Neuronal stem cell (in vitro differentiated cells): ENCODE measurements around the gene TEX19.

ENCODE experiments used
- DNase-seq: peaks from one replicate; pipeline ENCODE4 v3.0.0-alpha.2; 2013; ENCODE audit warnings: low spot score
- H2AFZ ChIP-seq: one replicate; pipeline ENCODE4 v1.6.1; 2013; ENCODE audit warnings: mild to moderate bottlenecking, low read length, inconsistent platforms
- H2AK5ac ChIP-seq: 2 replicates; pipeline ENCODE4 v1.6.1; 2013; ENCODE audit warnings: low read depth, mild to moderate bottlenecking, inconsistent platforms, low read length, moderate library complexity, mixed read lengths
- H2BK120ac ChIP-seq: 2 replicates; pipeline ENCODE4 v1.6.1; 2013; ENCODE audit warnings: low read depth, mild to moderate bottlenecking, inconsistent platforms, low read length, moderate library complexity, mixed read lengths
- H2BK12ac ChIP-seq: one replicate; pipeline ENCODE4 v1.6.1; 2013; ENCODE audit warnings: low read length, inconsistent platforms
- H2BK15ac ChIP-seq: 2 replicates; pipeline ENCODE4 v1.6.1; 2013; ENCODE audit warnings: mild to moderate bottlenecking, low read length, inconsistent platforms, mixed read lengths
- H2BK5ac ChIP-seq: one replicate; pipeline ENCODE4 v1.6.1; 2013; ENCODE audit warnings: inconsistent platforms, mild to moderate bottlenecking, low read length, moderate library complexity
- H3K14ac ChIP-seq: one replicate; pipeline ENCODE4 v1.6.1; 2013; ENCODE audit warnings: low read length, inconsistent platforms
- H3K18ac ChIP-seq: 2 replicates; pipeline ENCODE4 v1.6.1; 2013; ENCODE audit warnings: low read length, inconsistent platforms
- H3K23ac ChIP-seq: 2 replicates; pipeline ENCODE4 v1.6.1; 2013; ENCODE audit warnings: low read depth, mild to moderate bottlenecking, mixed read lengths, low read length, inconsistent platforms; ENCODE audit not compliant: poor library complexity
- H3K27ac ChIP-seq: replicated peaks from 3 replicates; pipeline ENCODE4 v1.5.1; 2013; ENCODE audit warnings: low read length, inconsistent platforms
- H3K27me3 ChIP-seq, 3 experiments: 2 replicates each; pipeline ENCODE4 v1.6.1; 2013; ENCODE audit warnings: low read length in 3 of 3, mild to moderate bottlenecking in 2 of 3, inconsistent platforms in 1 of 3, low read depth in 1 of 3, mixed read lengths in 1 of 3, moderate library complexity in 1 of 3; ENCODE audit not compliant: control insufficient read depth in 3 of 3, insufficient read depth in 3 of 3
- H3K36me3 ChIP-seq, 2 donors: replicated peaks in 1 of 2; 2 replicates each; pipeline ENCODE4 v1.6.1; 2013; ENCODE audit warnings: low read length in 2 of 2; ENCODE audit not compliant: control insufficient read depth in 2 of 2, insufficient read depth in 2 of 2
- H3K4ac ChIP-seq: 2 replicates; pipeline ENCODE4 v1.6.1; 2013; ENCODE audit warnings: inconsistent platforms, mild to moderate bottlenecking, low read length, moderate library complexity
- H3K4me1 ChIP-seq, 2 donors: 1 replicate in 1 of 2; 2 replicates in 1 of 2; pipeline ENCODE4 v1.6.1; 2013; ENCODE audit warnings: low read length in 2 of 2, low read depth in 1 of 2; ENCODE audit not compliant: control insufficient read depth in 2 of 2, insufficient read depth in 1 of 2
- H3K4me2 ChIP-seq: one replicate; pipeline ENCODE4 v1.6.1; 2013; ENCODE audit warnings: mild to moderate bottlenecking, low read length, inconsistent platforms; ENCODE audit not compliant: insufficient read depth, poor library complexity, severe bottlenecking
- H3K4me3 ChIP-seq, 2 donors: 2 replicates each; pipeline ENCODE4 v1.5.1; 2013; ENCODE audit warnings: low read length in 2 of 2, mild to moderate bottlenecking in 2 of 2, inconsistent platforms in 1 of 2, moderate library complexity in 1 of 2
- H3K79me1 ChIP-seq: one replicate; pipeline ENCODE4 v1.6.1; 2013; ENCODE audit warnings: low read depth, mild to moderate bottlenecking, inconsistent platforms, low read length, moderate library complexity
- H3K9ac ChIP-seq: one replicate; pipeline ENCODE4 v1.6.1; 2013; ENCODE audit warnings: mild to moderate bottlenecking, low read depth, low read length, inconsistent platforms; ENCODE audit not compliant: poor library complexity
- H3K9me3 ChIP-seq, 2 donors: replicated peaks in 1 of 2; 2 replicates each; pipeline versions ENCODE3 to v1.6.1; 2013; ENCODE audit warnings: low read length in 2 of 2, mild to moderate bottlenecking in 2 of 2, inconsistent platforms in 1 of 2, low read depth in 1 of 2, mixed read lengths in 1 of 2, moderate library complexity in 1 of 2; ENCODE audit not compliant: control insufficient read depth in 2 of 2, insufficient read depth in 1 of 2
- H4K8ac ChIP-seq: one replicate; pipeline ENCODE4 v1.6.1; 2013; ENCODE audit warnings: low read depth, mild to moderate bottlenecking, inconsistent platforms, low read length, moderate library complexity
- H4K91ac ChIP-seq: one replicate; pipeline ENCODE4 v1.6.1; 2013; ENCODE audit warnings: low read length, low read depth, mild to moderate bottlenecking, inconsistent platforms; ENCODE audit not compliant: poor library complexity
- WGBS, 2 donors: extraction: QIAGEN DNeasy Blood & Tissue Kit; methylation state at CpG; one replicate each; pipeline ENCODE4 v1.1.7; 2013; ENCODE audit warnings: missing lambda C conversion rate in 2 of 2, mixed read lengths in 1 of 2; ENCODE audit not compliant: insufficient read length in 2 of 2, insufficient replicate concordance in 1 of 2; ENCODE audit errors: extremely low coverage in 2 of 2; 5-methylcytosine and 5-hydroxymethylcytosine counted together

TEX19 gene

GRCh38 chr17:82390860-82391435 lies 31.9 kb downstream of the TEX19 start:
- Histone ChIP-seq H3K36me3 (peaks cover 4 to 29% of the 10 kb centered on the region in 2 donors), H2BK15ac (no peak overlapping the region), H3K4me1 (peaks cover 4 to 5% of the 10 kb centered on the region in 2 donors), H3K27ac (no peak overlapping the region), H4K8ac (no peak overlapping the region), H2AFZ (no peak overlapping the region), H3K23ac (no peak overlapping the region), H3K27me3 (no peaks in the 10 kb centered on the region), H3K79me1 (no peaks in the 10 kb centered on the region), H3K18ac (no peak overlapping the region), H3K4ac (no peak overlapping the region), H2BK120ac (no peak overlapping the region), H2BK12ac (no peak overlapping the region), H3K4me3 (no peak overlapping the region), H4K91ac (no peak overlapping the region), H2BK5ac (no peak overlapping the region), H2AK5ac (no peak overlapping the region), H3K4me2 (no peak overlapping the region), H3K9ac (no peak overlapping the region), H3K14ac (no peak overlapping the region), H3K9me3 (no peaks in the 10 kb centered on the region)
- WGBS, 2 donors, result no CpG with 5 or more reads among the region's 13 CpGs
- no peak for DNase-seq

- H3K9me3 ChIP-seq, result no peaks in the 10 kb centered on the region
- H3K27me3 ChIP-seq, result no peaks in the 10 kb centered on the region
- no peak overlapping the region for H2AFZ ChIP-seq
- H3K79me1 ChIP-seq, result no peaks in the 10 kb centered on the region
- no peak overlapping the region for H3K4ac ChIP-seq
- WGBS, 2 donors, result no CpG with 5 or more reads among the region's 23 CpGs
- no peak overlapping the region for H3K18ac ChIP-seq
- H3K23ac ChIP-seq, result no peak overlapping the region
- no peak overlapping the region for H2BK12ac ChIP-seq
- no peak overlapping the region for H2AK5ac ChIP-seq
- no peak overlapping the region for H2BK5ac ChIP-seq
- peaks cover 4 to 29% of the 10 kb centered on the region in 2 donors for H3K36me3 ChIP-seq
- DNase-seq, result no peak
- H3K27ac ChIP-seq, result no peak overlapping the region
- no peak overlapping the region for H3K14ac ChIP-seq
- H3K9ac ChIP-seq, result no peak overlapping the region
- no peak overlapping the region for H3K4me2 ChIP-seq
- H3K4me3 ChIP-seq, result no peak overlapping the region
- H3K4me1 ChIP-seq, result peaks cover 0 to 1% of the 10 kb centered on the region in 2 donors
- no peak overlapping the region for H2BK120ac ChIP-seq
- no peak overlapping the region for H4K8ac ChIP-seq
- no peak overlapping the region for H4K91ac ChIP-seq
- H2BK15ac ChIP-seq, result no peak overlapping the region
Observed at GRCh38 chr17:82391496-82392066, 32.5 kb downstream of the TEX19 start.

GRCh38 chr17:82392209-82392920 lies 33.3 kb downstream of the TEX19 start:
- Histone ChIP-seq H3K4me2 (no peak overlapping the region), H4K8ac (no peak overlapping the region), H3K9ac (no peak overlapping the region), H2BK15ac (no peak overlapping the region), H2AK5ac (no peak overlapping the region), H3K4ac (no peak overlapping the region), H2BK12ac (no peak overlapping the region), H3K9me3 (no peaks in the 10 kb centered on the region), H3K27ac (no peak overlapping the region), H3K4me1 (no peaks in the 10 kb centered on the region), H3K36me3 (peaks cover 4 to 29% of the 10 kb centered on the region in 2 donors), H3K27me3 (no peaks in the 10 kb centered on the region), H2AFZ (no peak overlapping the region), H3K18ac (no peak overlapping the region), H3K79me1 (no peaks in the 10 kb centered on the region), H3K23ac (no peak overlapping the region), H3K14ac (no peak overlapping the region), H3K4me3 (no peak overlapping the region), H4K91ac (no peak overlapping the region), H2BK5ac (no peak overlapping the region), H2BK120ac (no peak overlapping the region)
- no CpG with 5 or more reads among the region's 28 CpGs for WGBS, 2 donors
- DNase-seq, result no peak

- Histone ChIP-seq H3K18ac (no peak overlapping the region), H2BK5ac (no peak overlapping the region), H3K9ac (no peak overlapping the region), H3K4me2 (no peak overlapping the region), H3K4me3 (no peak overlapping the region), H2BK12ac (no peak overlapping the region), H3K23ac (no peak overlapping the region), H2AK5ac (no peak overlapping the region), H2BK15ac (no peak overlapping the region), H2BK120ac (no peak overlapping the region), H4K91ac (no peak overlapping the region), H2AFZ (no peak overlapping the region), H3K4me1 (no peaks in the 10 kb centered on the region), H3K27me3 (no peaks in the 10 kb centered on the region), H3K27ac (no peak overlapping the region), H3K36me3 (peaks cover 4 to 34% of the 10 kb centered on the region in 2 donors), H3K79me1 (peaks cover 3% of the 10 kb centered on the region), H3K4ac (no peak overlapping the region), H4K8ac (no peak overlapping the region), H3K9me3 (no peaks in the 10 kb centered on the region), H3K14ac (no peak overlapping the region)
- DNase-seq, result no peak
- no CpG with 5 or more reads among the region's 15 CpGs for WGBS, 2 donors
Observed at GRCh38 chr17:82392941-82393340, 33.9 kb downstream of the TEX19 start.
